Gastroesophageal sphincter (tissue), 4 donors: ENCODE data around the gene SHQ1. TPM values are rescaled to one million over a fixed set of nuclear protein-coding genes. Genes with fewer than 3 reads are reported as not detected.
"Not testable (repeated sequence)": the region's sequence is repeated elsewhere in the genome, so short reads cannot be mapped to it uniquely, and the experiment has no call there.

Experiments used
- ATAC-seq: fragments of 150-250 bp; one replicate; pipeline ENCODE4 v1.9.1; 2016; ENCODE audit warnings: mild to moderate bottlenecking, moderate library complexity
- H3K27ac ChIP-seq, 4 donors: fragments of 200-600 bp; sonication (generic) in 3 of 4; 1 replicate in 3 of 4; 2 replicates in 1 of 4; pipeline ENCODE4 v1.5.1; 2016 to 2019
- H3K27me3 ChIP-seq: fragments of 200-600 bp; sonication (generic); one replicate; pipeline ENCODE4 v1.5.1; 2019
- H3K36me3 ChIP-seq, 2 donors: fragments of 200-600 bp; sonication (generic); one replicate each; pipeline ENCODE4 v1.5.1; 2019; ENCODE audit warnings: control low read depth in 1 of 2
- H3K4me1 ChIP-seq, 3 donors: fragments of 200-600 bp; sonication (generic); 1 replicate in 2 of 3; 2 replicates in 1 of 3; pipeline ENCODE4 v1.5.1; 2016 to 2019; ENCODE audit warnings: control low read depth in 2 of 3
- H3K4me3 ChIP-seq, 2 donors: fragments of 200-600 bp; sonication (generic); one replicate each; pipeline ENCODE4 v1.5.1; 2019; ENCODE audit warnings: mild to moderate bottlenecking in 1 of 2, moderate library complexity in 1 of 2
- H3K9me3 ChIP-seq, 3 donors: fragments of 200-600 bp; sonication (generic); one replicate each; pipeline ENCODE4 v1.5.1; 2017 to 2019; ENCODE audit warnings: control low read depth in 2 of 3
- CTCF ChIP-seq, 4 experiments: fragments of 200-600 bp in 2 of 4; fragments of 450-650 bp in 2 of 4; sonication (generic) in 1 of 4; IDR thresholded peaks; one replicate each; pipeline ENCODE4 v1.5.1; 2017 to 2019; ENCODE audit warnings: antibody characterized with exemption in 4 of 4, mild to moderate bottlenecking in 2 of 4, moderate library complexity in 2 of 4
- EP300 ChIP-seq: sonication (generic); formaldehyde crosslinking; IDR thresholded peaks from one replicate; pipeline ENCODE4 v1.6.1; 2017; ENCODE audit warnings: antibody characterized with exemption, mild to moderate bottlenecking
- POLR2A ChIP-seq, 2 donors: fragments of 450-650 bp; IDR thresholded peaks; one replicate each; pipeline ENCODE4 v1.6.1; 2017; ENCODE audit warnings: antibody characterized with exemption in 2 of 2, mild to moderate bottlenecking in 2 of 2, moderate library complexity in 1 of 2
- POLR2AphosphoS5 ChIP-seq: sonication (generic); formaldehyde crosslinking; IDR thresholded peaks from one replicate; pipeline ENCODE4 v1.6.1; 2017; ENCODE audit warnings: antibody characterized with exemption
- WGBS, 2 donors: methylation state at CpG; one replicate each; pipeline ENCODE4 v1.1.5; 2018; ENCODE audit warnings: low coverage in 1 of 2; 5-methylcytosine and 5-hydroxymethylcytosine counted together
- total RNA-seq, 4 donors: library from RNA; depleted of rRNA; stranded (reverse); fragments of >200 nt; gene quantifications; one replicate each; pipeline ENCODE4 v1.1.0, GENCODE V29; 2016

Gene SHQ1
- total RNA-seq, 4 donors from 2014 or later = 7.0 to 17.1 (median 11.2) TPM

- H3K36me3 ChIP-seq = peaks cover 0 to 31% of the 10 kb centered on the region in 2 donors
- no peaks in the 10 kb centered on the region for H3K27me3 ChIP-seq
- no peak for TF ChIP-seq EP300
- TF ChIP-seq CTCF (IDR thresholded peaks at IDR 0.05) = no peak
- TF ChIP-seq POLR2AphosphoS5 = no peak
- TF ChIP-seq POLR2A (IDR thresholded peaks at IDR 0.05) = no peak
- WGBS, 2 donors = 86 to 100% methylated on average over 1 of the region's 1 CpG
- no peak overlapping the region for H3K4me3 ChIP-seq
- H3K27ac ChIP-seq = no peak overlapping the region
- ATAC-seq = no peak
- H3K4me1 ChIP-seq = no peaks in the 10 kb centered on the region
- no peaks in the 10 kb centered on the region for H3K9me3 ChIP-seq
Measured at GRCh38 chr3:72789786-72790185, 58.5 kb downstream of the SHQ1 start.

GRCh38 chr3:72788232-72788631 is 60.0 kb downstream of the SHQ1 start:
- WGBS, 2 donors = no CpG with 5 or more reads among the region's 27 CpGs
- H3K27me3 ChIP-seq, ATAC-seq: not testable (repeated sequence)

GRCh38 chr3:72786668-72787067 is 61.6 kb downstream of the SHQ1 start:
- no peak for ATAC-seq
- no peak overlapping the region for H3K27ac ChIP-seq
- WGBS, 2 donors = 100% methylated on average over 3 of the region's 3 CpGs
- H3K27me3 ChIP-seq = no peaks in the 10 kb centered on the region
- H3K36me3 ChIP-seq = peaks cover 0 to 26% of the 10 kb centered on the region in 2 donors
- no peak overlapping the region for H3K4me3 ChIP-seq
- H3K9me3 ChIP-seq = no peaks in the 10 kb centered on the region
- H3K4me1 ChIP-seq = no peaks in the 10 kb centered on the region
- TF ChIP-seq POLR2A (IDR thresholded peaks at IDR 0.05) (no peak), CTCF (IDR thresholded peaks at IDR 0.05) (no peak), POLR2AphosphoS5 (no peak), EP300 (no peak)

More at GRCh38 chr3:72788232-72788631, 60.0 kb downstream of the SHQ1 start:
- not testable (repeated sequence) for H3K27ac ChIP-seq, H3K4me1 ChIP-seq, H3K4me3 ChIP-seq, H3K9me3 ChIP-seq
- H3K36me3 ChIP-seq = peaks cover 0 to 37% of the 10 kb centered on the region in 2 donors

GRCh38 chr3:72784226-72784625 is 64.0 kb downstream of the SHQ1 start:
- no peaks in the 10 kb centered on the region for H3K9me3 ChIP-seq
- ATAC-seq = no peak
- peaks cover 0 to 37% of the 10 kb centered on the region in 2 donors for H3K36me3 ChIP-seq
- TF ChIP-seq POLR2A (IDR thresholded peaks at IDR 0.05) (no peak), POLR2AphosphoS5 (no peak), EP300 (no peak), CTCF (IDR thresholded peaks at IDR 0.05) (no peak)
- H3K4me3 ChIP-seq = no peak overlapping the region
- H3K27me3 ChIP-seq = no peaks in the 10 kb centered on the region
- 79 to 90% methylated on average over 1 of the region's 1 CpG for WGBS, 2 donors
- H3K4me1 ChIP-seq = no peaks in the 10 kb centered on the region
- H3K27ac ChIP-seq = no peak overlapping the region

- no peaks in the 10 kb centered on the region for H3K27me3 ChIP-seq
- H3K4me1 ChIP-seq = no peaks in the 10 kb centered on the region
- no peaks in the 10 kb centered on the region for H3K9me3 ChIP-seq
- peaks cover 0 to 32% of the 10 kb centered on the region in 2 donors for H3K36me3 ChIP-seq
- no peak for ATAC-seq
- TF ChIP-seq EP300 (no peak), POLR2A (IDR thresholded peaks at IDR 0.05) (no peak), POLR2AphosphoS5 (no peak), CTCF (IDR thresholded peaks at IDR 0.05) (no peak)
- H3K27ac ChIP-seq = no peak overlapping the region
- H3K4me3 ChIP-seq = no peak overlapping the region
- WGBS, 2 donors = 77% methylated on average over 2 of the region's 2 CpGs
Measured at GRCh38 chr3:72782521-72782920, 65.7 kb downstream of the SHQ1 start.
